H9 (cell line): ENCODE data around the gene ANK3. TPM values are rescaled to one million over a fixed set of nuclear protein-coding genes. Genes with fewer than 3 reads are reported as not detected.

Experiments used
- DNase-seq: peaks from one replicate; pipeline ENCODE4 v3.0.0-alpha.2; 2017
- H2AFZ ChIP-seq: one replicate; pipeline ENCODE4 v1.6.1; 2013; ENCODE audit warnings: mild to moderate bottlenecking, low read length, control low read depth, moderate library complexity
- H2AK5ac ChIP-seq: 2 replicates; pipeline ENCODE4 v1.6.1; 2013; ENCODE audit warnings: low read length, control low read depth, mixed read lengths; ENCODE audit not compliant: insufficient read length
- H2BK120ac ChIP-seq: one replicate; pipeline ENCODE4 v1.6.1; 2013; ENCODE audit warnings: low read depth, mild to moderate bottlenecking, low read length, control low read depth, inconsistent platforms; ENCODE audit not compliant: poor library complexity, severe bottlenecking
- H2BK12ac ChIP-seq: 2 replicates; pipeline ENCODE4 v1.6.1; 2013; ENCODE audit warnings: low read length, control low read depth, mixed read lengths, low read depth; ENCODE audit not compliant: insufficient read length
- H2BK15ac ChIP-seq: 2 replicates; pipeline ENCODE4 v1.6.1; 2013; ENCODE audit warnings: low read depth, low read length, control low read depth
- H2BK20ac ChIP-seq: one replicate; pipeline ENCODE4 v1.6.1; 2013; ENCODE audit warnings: low read depth, mild to moderate bottlenecking, low read length, control low read depth, inconsistent platforms; ENCODE audit not compliant: poor library complexity, severe bottlenecking
- H2BK5ac ChIP-seq: 2 replicates; pipeline ENCODE4 v1.6.1; 2013; ENCODE audit warnings: low read length, control low read depth, mixed read lengths; ENCODE audit not compliant: insufficient read length
- H3K14ac ChIP-seq: 2 replicates; pipeline ENCODE4 v1.6.1; 2013; ENCODE audit warnings: low read length, control low read depth; ENCODE audit not compliant: insufficient read depth
- H3K18ac ChIP-seq: 2 replicates; pipeline ENCODE4 v1.6.1; 2013; ENCODE audit warnings: low read depth, mild to moderate bottlenecking, mixed read lengths, low read length, control low read depth; ENCODE audit not compliant: insufficient read length
- H3K23ac ChIP-seq: 2 replicates; pipeline ENCODE4 v1.6.1; 2013; ENCODE audit warnings: low read length, control low read depth, mixed read lengths, low read depth; ENCODE audit not compliant: insufficient read length
- H3K23me2 ChIP-seq: 2 replicates; pipeline ENCODE4 v1.6.1; 2013; ENCODE audit warnings: low read depth, mild to moderate bottlenecking, mixed read lengths, low read length, control low read depth; ENCODE audit not compliant: insufficient read length, poor library complexity, severe bottlenecking
- H3K27ac ChIP-seq: 2 replicates; pipeline ENCODE4 v1.5.1; 2013; ENCODE audit warnings: low read length, control low read depth, mixed read lengths, low read depth; ENCODE audit not compliant: insufficient read length
- H3K27me3 ChIP-seq: 2 replicates; pipeline ENCODE4 v1.6.1; 2013; ENCODE audit warnings: low read length, control low read depth, inconsistent platforms; ENCODE audit not compliant: insufficient read depth
- H3K4ac ChIP-seq: 2 replicates; pipeline ENCODE4 v1.6.1; 2013; ENCODE audit warnings: low read depth, mild to moderate bottlenecking, control low read depth, inconsistent platforms, low read length, moderate library complexity
- H3K4me1 ChIP-seq: 2 replicates; pipeline ENCODE4 v1.6.1; 2013; ENCODE audit warnings: low read length, control low read depth, inconsistent platforms; ENCODE audit not compliant: insufficient read depth
- H3K4me2 ChIP-seq: 2 replicates; pipeline ENCODE4 v1.6.1; 2013; ENCODE audit warnings: low read length, control low read depth, mixed read lengths; ENCODE audit not compliant: insufficient read length, insufficient read depth
- H3K56ac ChIP-seq: 2 replicates; pipeline ENCODE4 v1.6.1; 2013; ENCODE audit warnings: low read depth, mild to moderate bottlenecking, mixed read lengths, low read length, control low read depth; ENCODE audit not compliant: insufficient read length
- H3K79me1 ChIP-seq: 2 replicates; pipeline ENCODE4 v1.6.1; 2013; ENCODE audit warnings: low read depth, mild to moderate bottlenecking, moderate library complexity, low read length, control low read depth, inconsistent platforms; ENCODE audit not compliant: insufficient read depth, poor library complexity, severe bottlenecking
- H3K79me2 ChIP-seq: 2 replicates; pipeline ENCODE4 v1.6.1; 2013; ENCODE audit warnings: low read length, control low read depth, inconsistent platforms; ENCODE audit not compliant: insufficient read depth
- H3K9ac ChIP-seq: 2 replicates; pipeline ENCODE4 v1.6.1; 2013; ENCODE audit warnings: low read length, control low read depth, mixed read lengths; ENCODE audit not compliant: insufficient read length; ENCODE audit errors: extremely low read depth
- H3K9me3 ChIP-seq: one replicate; pipeline ENCODE4 v1.6.1; 2013; ENCODE audit warnings: low read depth, low read length, inconsistent platforms; ENCODE audit not compliant: control insufficient read depth
- H3T11ph ChIP-seq: one replicate; pipeline ENCODE4 v1.6.1; 2013; ENCODE audit warnings: mild to moderate bottlenecking, low read length, control low read depth, inconsistent platforms
- H4K20me1 ChIP-seq: one replicate; pipeline ENCODE4 v1.6.1; 2013; ENCODE audit not compliant: control insufficient read depth, insufficient read length, insufficient read depth
- H4K5ac ChIP-seq: 2 replicates; pipeline ENCODE4 v1.6.1; 2013; ENCODE audit warnings: low read depth, mild to moderate bottlenecking, mixed read lengths, low read length, control low read depth; ENCODE audit not compliant: insufficient read length
- H4K8ac ChIP-seq: replicated peaks from 2 replicates; pipeline ENCODE4 v1.6.1; 2013; ENCODE audit warnings: low read length, control low read depth, mixed read lengths, low read depth; ENCODE audit not compliant: insufficient read length
- H4K91ac ChIP-seq: 2 replicates; pipeline ENCODE4 v1.6.1; 2013; ENCODE audit warnings: low read depth, mild to moderate bottlenecking, moderate library complexity, mixed read lengths, low read length, control low read depth; ENCODE audit not compliant: insufficient read length
- H3K27ac Mint-ChIP-seq, 3 experiments: 2 replicates in 2 of 3; 3 replicates in 1 of 3; pipeline ENCODE4 v1.8.0; 2020 to 2021; ENCODE audit warnings: mixed read lengths in 3 of 3, mild to moderate bottlenecking in 1 of 3, moderate library complexity in 1 of 3
- H3K27me3 Mint-ChIP-seq: 2 replicates; pipeline ENCODE4 v1.8.0; 2021; ENCODE audit warnings: low read depth, mild to moderate bottlenecking, moderate library complexity, mixed read lengths
- H3K36me3 Mint-ChIP-seq, 3 experiments: 2 replicates in 2 of 3; 3 replicates in 1 of 3; pipeline ENCODE4 v1.8.0; 2020 to 2021; ENCODE audit warnings: low read depth in 3 of 3, mixed read lengths in 3 of 3; ENCODE audit not compliant: insufficient read depth in 1 of 3
- H3K4me1 Mint-ChIP-seq, 2 experiments: 2 replicates each; pipeline ENCODE4 v1.8.0; 2020; ENCODE audit warnings: mixed read lengths in 2 of 2
- H3K4me3 Mint-ChIP-seq, 2 experiments: 2 replicates in 1 of 2; 3 replicates in 1 of 2; pipeline ENCODE4 v1.8.0; 2020 to 2021; ENCODE audit warnings: mild to moderate bottlenecking in 2 of 2, mixed read lengths in 2 of 2, moderate library complexity in 1 of 2
- H3K9me3 Mint-ChIP-seq, 2 experiments: 2 replicates in 1 of 2; 3 replicates in 1 of 2; pipeline ENCODE4 v1.8.0; 2020; ENCODE audit warnings: mild to moderate bottlenecking in 2 of 2, mixed read lengths in 2 of 2, moderate library complexity in 1 of 2
- WGBS: extraction: QIAGEN DNeasy Blood & Tissue Kit; methylation state at CpG from one replicate; pipeline ENCODE4 v1.1.7; 2013; ENCODE audit warnings: missing lambda C conversion rate, low lambda C conversion rate, mixed read lengths; ENCODE audit not compliant: insufficient read length; ENCODE audit errors: extremely low coverage; 5-methylcytosine and 5-hydroxymethylcytosine counted together
- total RNA-seq: library from RNA; stranded (reverse); gene quantifications from 2 replicates; pipeline ENCODE4 v1.2.1, GENCODE V29; 2021
- TF ChIP-seq, protein P1 (sequence below): fragments of 200-600 bp; sonication (generic); conservative IDR thresholded peaks from 3 replicates; pipeline ENCODE4 v1.8.0; 2021; ENCODE audit warnings: antibody characterized with exemption, mild to moderate bottlenecking

The ANK3 gene
- total RNA-seq, 1 experiment from 2014 or later = 59.6 TPM

DNA sequence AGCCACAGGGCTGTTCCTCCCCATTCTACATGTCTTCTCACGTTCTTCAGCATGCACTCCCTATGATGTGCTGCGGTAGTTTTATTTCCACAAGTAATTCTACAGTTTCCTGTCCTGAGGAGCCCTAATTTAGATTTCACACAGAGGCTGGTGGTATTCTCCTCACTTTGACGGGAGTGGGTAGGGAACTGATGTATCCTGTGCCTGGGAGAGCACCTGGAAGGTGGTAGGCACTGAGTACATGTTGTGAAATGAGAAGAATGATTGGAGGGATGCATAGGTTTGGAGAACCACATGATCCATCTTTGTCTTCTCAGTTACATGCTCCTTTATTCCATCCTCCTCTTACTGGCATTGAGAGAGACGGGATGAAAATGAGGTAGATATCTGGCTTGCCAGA, 365.2 kb downstream of the ANK3 start:
- no peak for DNase-seq
- no peak overlapping the region for H3K56ac ChIP-seq
- H3K79me2 ChIP-seq = no peaks in the 10 kb centered on the region
- no peak overlapping the region for H2AK5ac ChIP-seq
- TF ChIP-seq, protein P1, sequence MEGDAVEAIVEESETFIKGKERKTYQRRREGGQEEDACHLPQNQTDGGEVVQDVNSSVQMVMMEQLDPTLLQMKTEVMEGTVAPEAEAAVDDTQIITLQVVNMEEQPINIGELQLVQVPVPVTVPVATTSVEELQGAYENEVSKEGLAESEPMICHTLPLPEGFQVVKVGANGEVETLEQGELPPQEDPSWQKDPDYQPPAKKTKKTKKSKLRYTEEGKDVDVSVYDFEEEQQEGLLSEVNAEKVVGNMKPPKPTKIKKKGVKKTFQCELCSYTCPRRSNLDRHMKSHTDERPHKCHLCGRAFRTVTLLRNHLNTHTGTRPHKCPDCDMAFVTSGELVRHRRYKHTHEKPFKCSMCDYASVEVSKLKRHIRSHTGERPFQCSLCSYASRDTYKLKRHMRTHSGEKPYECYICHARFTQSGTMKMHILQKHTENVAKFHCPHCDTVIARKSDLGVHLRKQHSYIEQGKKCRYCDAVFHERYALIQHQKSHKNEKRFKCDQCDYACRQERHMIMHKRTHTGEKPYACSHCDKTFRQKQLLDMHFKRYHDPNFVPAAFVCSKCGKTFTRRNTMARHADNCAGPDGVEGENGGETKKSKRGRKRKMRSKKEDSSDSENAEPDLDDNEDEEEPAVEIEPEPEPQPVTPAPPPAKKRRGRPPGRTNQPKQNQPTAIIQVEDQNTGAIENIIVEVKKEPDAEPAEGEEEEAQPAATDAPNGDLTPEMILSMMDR = no peak
- WGBS = no CpG with 5 or more reads among the region's 4 CpGs
- Mint-ChIP-seq H3K27me3 (no peaks in the 10 kb centered on the region), H3K27ac (no peak overlapping the region), H3K36me3 (no peaks in the 10 kb centered on the region), H3K9me3 (no peaks in the 10 kb centered on the region), H3K4me3 (no peak overlapping the region), H3K4me1 (peaks cover 2 to 12% of the 10 kb centered on the region in 2 experiments; a peak in 3 of 4 replicates)
- no peak overlapping the region for H2AFZ ChIP-seq
- H3K27me3 ChIP-seq = no peaks in the 10 kb centered on the region
- no peak overlapping the region for H4K8ac ChIP-seq
- H3K9ac ChIP-seq = no peak overlapping the region
- H2BK15ac ChIP-seq = no peak overlapping the region
- no peaks in the 10 kb centered on the region for H3K9me3 ChIP-seq
- no peak overlapping the region for H3K27ac ChIP-seq
- no peaks in the 10 kb centered on the region for H3K79me1 ChIP-seq
- H2BK12ac ChIP-seq = no peak overlapping the region
- no peak overlapping the region for H2BK120ac ChIP-seq
- no peaks in the 10 kb centered on the region for H3K23me2 ChIP-seq
- no peak overlapping the region for H2BK20ac ChIP-seq
- H3K4me1 ChIP-seq = no peaks in the 10 kb centered on the region
- no peak overlapping the region for H3K14ac ChIP-seq
- no peak overlapping the region for H3K4ac ChIP-seq
- H4K91ac ChIP-seq = no peak overlapping the region
- no peak overlapping the region for H3T11ph ChIP-seq
- H4K5ac ChIP-seq = no peak overlapping the region
- H2BK5ac ChIP-seq = no peak overlapping the region
- no peak overlapping the region for H3K4me2 ChIP-seq
- no peak overlapping the region for H3K23ac ChIP-seq
- H3K18ac ChIP-seq = no peak overlapping the region
- no peaks in the 10 kb centered on the region for H4K20me1 ChIP-seq
